PFSK-1 (cell line): Measurements from ENCODE around the gene SNCAIP.

Experiments
- FOXP2 ChIP-seq: optimal IDR thresholded peaks from 2 replicates; pipeline ENCODE3; 2011; ENCODE audit warnings: borderline replicate concordance, control low read depth, inconsistent platforms; ENCODE audit not compliant: insufficient read depth; ENCODE audit errors: extremely low read length, extremely low read depth
- POLR2AphosphoS5 ChIP-seq: IDR thresholded peaks from 2 replicates; pipeline ENCODE4 v1.6.1; 2012; ENCODE audit warnings: low read depth, mild to moderate bottlenecking, control low read depth, low read length, moderate library complexity
- SIN3A ChIP-seq: IDR thresholded peaks from 2 replicates; pipeline ENCODE4 v1.6.1; 2012; ENCODE audit warnings: mild to moderate bottlenecking, low read length, moderate library complexity, borderline replicate concordance; ENCODE audit not compliant: insufficient read depth

- TF ChIP-seq POLR2AphosphoS5, result no peak
- TF ChIP-seq SIN3A, result no peak
- no peak for TF ChIP-seq FOXP2
Measured at GRCh38 chr5:122273696-122274095, 38.3 kb upstream of the SNCAIP start.
